Endothelial cell of umbilical vein (primary cell): Measurements from ENCODE around the gene SRP14. TPM values are rescaled to one million over a fixed set of nuclear protein-coding genes. Genes with fewer than 3 reads are reported as not detected.

Experiments used
- BruUV-seq: library from RNA; stranded (reverse); fragments of 400-500 nt; replicated peaks from 2 replicates; lab custom pipeline; 2021; lab: Mats Ljungman, UMichigan
- CTCF ChIA-PET: fragments of 300-600, 350-600 bp; sonication (Branson Sonifier 250); formaldehyde crosslinking; loops from one replicate; lab custom pipeline; 2021; ENCODE audit warnings: antibody characterized with exemption, inconsistent platforms; lab: Charles Lee
- POLR2A ChIA-PET: fragments of 300-600, 350-600 bp; sonication (Branson Sonifier 250); formaldehyde crosslinking; loops from one replicate; lab custom pipeline; 2021; ENCODE audit warnings: antibody characterized with exemption, inconsistent platforms; lab: Charles Lee
- DNase-seq: peaks from one replicate; pipeline ENCODE4 v3.0.0-alpha.2; 2011; ENCODE audit warnings: low read depth, low spot score
- FAIRE-seq: peaks from 2 replicates; lab custom pipeline; 2011; peaks lifted over from hg19 to GRCh38; lab: Jason Lieb, UNC
- H2AFZ ChIP-seq: 2 replicates; pipeline ENCODE4 v1.6.0; 2012; ENCODE audit warnings: low read depth, low read length, control low read depth, inconsistent platforms
- H3K27ac ChIP-seq: 2 replicates; pipeline ENCODE4 v1.5.1; 2011; ENCODE audit warnings: low read depth, mild to moderate bottlenecking, control low read depth, low read length, moderate library complexity; ENCODE audit not compliant: insufficient read depth
- H3K27me3 ChIP-seq, 2 experiments: 2 replicates each; pipeline versions ENCODE4 v1.6.0 to v1.6.1; 2011; ENCODE audit warnings: low read length in 2 of 2, mixed read lengths in 1 of 2; ENCODE audit not compliant: control insufficient read depth in 2 of 2, insufficient read depth in 2 of 2
- H3K36me3 ChIP-seq, 2 experiments: 2 replicates in 1 of 2; 3 replicates in 1 of 2; pipeline ENCODE4 v1.5.1; 2011; ENCODE audit warnings: low read length in 2 of 2, mild to moderate bottlenecking in 1 of 2, moderate library complexity in 1 of 2; ENCODE audit not compliant: control insufficient read depth in 2 of 2, insufficient read depth in 2 of 2; ENCODE audit errors: extremely low read depth in 1 of 2
- H3K4me1 ChIP-seq: 3 replicates; pipeline ENCODE4 v1.5.1; 2011; ENCODE audit warnings: mild to moderate bottlenecking, low read length; ENCODE audit not compliant: control insufficient read depth, insufficient read depth; ENCODE audit errors: extremely low read depth
- H3K4me2 ChIP-seq: 2 replicates; pipeline ENCODE4 v1.6.1; 2011; ENCODE audit warnings: low read length, control low read depth, mixed read lengths; ENCODE audit not compliant: insufficient read depth
- H3K4me3 ChIP-seq, 3 experiments: fragments of 200-600 bp in 1 of 3; sonication (generic), shearing (Covaris generic) in 1 of 3; replicated peaks in 1 of 3; 2 replicates each; pipeline ENCODE4 v1.5.1; 2011 to 2016; ENCODE audit warnings: control low read depth in 3 of 3, low read length in 3 of 3, mild to moderate bottlenecking in 2 of 3, inconsistent platforms in 1 of 3, low read depth in 1 of 3, moderate library complexity in 1 of 3; ENCODE audit not compliant: insufficient read depth in 1 of 3
- H3K79me2 ChIP-seq: 2 replicates; pipeline ENCODE4 v1.6.0; 2012; ENCODE audit warnings: low read length, inconsistent platforms; ENCODE audit not compliant: control insufficient read depth, insufficient read depth
- H3K9ac ChIP-seq: replicated peaks from 2 replicates; pipeline ENCODE3; 2011; ENCODE audit warnings: low read length, control low read depth; ENCODE audit not compliant: insufficient read depth; ENCODE audit errors: extremely low read depth
- H3K9me1 ChIP-seq: replicated peaks from 3 replicates; pipeline ENCODE4 v1.6.0; 2011; ENCODE audit warnings: mild to moderate bottlenecking, low read length; ENCODE audit not compliant: control insufficient read depth, insufficient read depth; ENCODE audit errors: extremely low read depth
- H3K9me3 ChIP-seq: replicated peaks from 2 replicates; pipeline ENCODE4 v1.5.1; 2012; ENCODE audit warnings: low read length, inconsistent platforms; ENCODE audit not compliant: control insufficient read depth, insufficient read depth
- H4K20me1 ChIP-seq: replicated peaks from 2 replicates; pipeline ENCODE3; 2011; ENCODE audit warnings: mild to moderate bottlenecking, low read length; ENCODE audit not compliant: control insufficient read depth, insufficient read depth; ENCODE audit errors: extremely low read depth
- CTCF ChIP-seq, 2 donors: IDR thresholded peaks; 1 replicate in 1 of 2; 2 replicates in 1 of 2; pipeline ENCODE4 v1.5.1; 2011; ENCODE audit warnings: low read length in 2 of 2, mild to moderate bottlenecking in 2 of 2, moderate library complexity in 2 of 2, control low read depth in 1 of 2, inconsistent platforms in 1 of 2, low read depth in 1 of 2; ENCODE audit not compliant: insufficient read depth in 1 of 2; ENCODE audit errors: extremely low read depth in 1 of 2
- EZH2 ChIP-seq: IDR thresholded peaks from 2 replicates; pipeline ENCODE4 v1.6.1; 2012; ENCODE audit warnings: borderline replicate concordance, low read depth, mild to moderate bottlenecking, moderate library complexity, low read length, inconsistent platforms; ENCODE audit not compliant: severe bottlenecking
- FOS ChIP-seq: IDR thresholded peaks from 2 replicates; pipeline ENCODE4 v1.6.1; 2011; ENCODE audit warnings: mild to moderate bottlenecking, low read length, moderate library complexity, borderline replicate concordance; ENCODE audit not compliant: insufficient read depth
- GATA2 ChIP-seq: IDR thresholded peaks from 2 replicates; pipeline ENCODE4 v1.7.0; 2011; ENCODE audit warnings: low read depth, mild to moderate bottlenecking, moderate library complexity, mixed read lengths, low read length; ENCODE audit not compliant: insufficient read length, insufficient read depth
- JUN ChIP-seq: IDR thresholded peaks from 2 replicates; pipeline ENCODE4 v1.6.1; 2011; ENCODE audit warnings: borderline replicate concordance, low read depth; ENCODE audit not compliant: insufficient read length, insufficient read depth
- MAX ChIP-seq: IDR thresholded peaks from 2 replicates; pipeline ENCODE4 v1.6.1; 2011; ENCODE audit not compliant: insufficient read depth, insufficient read length
- MYC ChIP-seq: IDR thresholded peaks from one replicate; pipeline ENCODE4 v1.6.1; 2011; ENCODE audit warnings: mild to moderate bottlenecking, low read depth, low read length
- POLR2A ChIP-seq: IDR thresholded peaks from 2 replicates; pipeline ENCODE4 v1.6.1; 2012; ENCODE audit warnings: low read depth, mild to moderate bottlenecking, control low read depth, low read length
- POLR2AphosphoS5 ChIP-seq: IDR thresholded peaks from 2 replicates; pipeline ENCODE4 v1.6.1; 2012; ENCODE audit warnings: low read depth, mild to moderate bottlenecking, control low read depth, low read length, moderate library complexity; ENCODE audit not compliant: insufficient read depth
- dilution Hi-C: fragments of 300-500 bp; cut with MboI; formaldehyde crosslinking; loops from one replicate; pipeline ENCODE4 v1.15.0; 2019; ENCODE audit warnings: low sequenced_read_pairs; ENCODE audit not compliant: extremely low pct_ligation_motif_present
- intact Hi-C: fragments of 100-400 bp; cut with micrococcal nuclease; formaldehyde crosslinking; loops from one replicate; pipeline ENCODE4 v1.10.0; 2022
- polyA plus RNA-seq, 4 experiments: library from polyadenylated mRNA; depleted of rRNA in 3 of 4; stranded (reverse) in 3 of 4; unstranded in 1 of 4; fragments of >200 nt; gene quantifications; 2 replicates each; pipeline versions ENCODE4 v1.2.1 to v1.2.3, GENCODE V29; 2011 to 2012; ENCODE audit warnings: missing spikeins in 1 of 4
- total RNA-seq: library from RNA; stranded (reverse); gene quantifications from 2 replicates; pipeline ENCODE4 v1.2.3, GENCODE V29; 2021

Gene SRP14
- total and polyA plus RNA-seq, 2 donors (not counting 3 experiments of a cell fraction or from before 2014, with no cell fraction given): 220 to 330 TPM

GRCh38 chr15:40079456-40079855 lies 40.5 kb upstream of the SRP14 start:
- Histone ChIP-seq H3K36me3 (no peaks in the 10 kb centered on the region), H3K9ac (no peak overlapping the region), H3K4me1 (peaks cover 36% of the 10 kb centered on the region), H3K79me2 (no peaks in the 10 kb centered on the region), H4K20me1 (no peaks in the 10 kb centered on the region), H3K4me2 (no peak overlapping the region), H3K9me3 (no peaks in the 10 kb centered on the region), H3K27me3 (no peaks in the 10 kb centered on the region), H2AFZ (no peak overlapping the region), H3K27ac (no peak overlapping the region), H3K9me1 (no peaks in the 10 kb centered on the region), H3K4me3 (no peak overlapping the region)
- FAIRE-seq (no peak), DNase-seq (no peak)
- ChIA-PET POLR2A (no interaction called here), CTCF (interaction anchor here (1.2 kb wide), 1 partner anchor 25 kb away, joined by 6 read pairs; no protein-coding TSS in a partner anchor)
- dilution Hi-C loops (no loop called here), intact Hi-C loops (no loop called here)
- no TSS peak for BruUV-seq
- TF ChIP-seq EZH2 (no peak), MAX (no peak), POLR2AphosphoS5 (no peak), GATA2 (no peak), MYC (no peak), POLR2A (no peak), CTCF (IDR thresholded peaks at IDR 0.05; ENCODE audit: extremely low read depth in 1 of 2, insufficient read depth in 1 of 2, low read depth in 1 of 2, low read length in 2 of 2) (no peak), JUN (no peak), FOS (no peak)
